Ovary (tissue), 3 donors: Measurements from ENCODE around the gene SLC1A6.

Experiments used
- EP300 ChIP-seq: sonication (generic); formaldehyde crosslinking; IDR thresholded peaks from one replicate; pipeline ENCODE4 v1.6.1; 2017; ENCODE audit warnings: antibody characterized with exemption
- POLR2A ChIP-seq: fragments of 450-650 bp; IDR thresholded peaks from one replicate; pipeline ENCODE4 v1.6.1; 2017; ENCODE audit warnings: antibody characterized with exemption, mild to moderate bottlenecking, moderate library complexity
- TF ChIP-seq, protein P1 (sequence below), 3 donors: fragments of 450-650 bp in 2 of 3; fragments of 200-600 bp in 1 of 3; IDR thresholded peaks; one replicate each; pipeline versions ENCODE4 v1.5.1 to v1.8.0; 2016 to 2022; ENCODE audit warnings: antibody characterized with exemption in 3 of 3, mild to moderate bottlenecking in 1 of 3
- donor health status: DM: no; HTN: no; CAD: no.

DNA sequence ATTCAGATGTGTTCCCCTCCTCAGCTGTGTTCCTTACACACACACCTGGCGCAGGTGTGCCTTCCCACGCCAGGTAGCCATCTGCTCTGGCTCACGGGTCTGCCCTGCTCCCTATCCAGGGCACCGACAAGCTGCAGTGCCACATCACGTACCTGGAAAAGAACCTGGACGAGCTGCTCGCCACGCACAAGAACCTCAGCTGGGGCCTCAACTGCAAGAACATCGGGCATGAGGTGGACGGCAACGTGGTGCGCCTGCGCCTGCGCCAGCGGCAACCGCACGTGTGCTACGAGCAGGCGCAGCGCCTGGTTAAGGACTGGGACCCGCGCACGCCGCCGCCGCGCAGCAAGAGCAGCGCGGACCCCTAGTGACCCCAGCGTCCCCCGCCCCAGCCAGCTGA is 43.1 kb upstream of the SLC1A6 start:
- TF ChIP-seq, protein P1, sequence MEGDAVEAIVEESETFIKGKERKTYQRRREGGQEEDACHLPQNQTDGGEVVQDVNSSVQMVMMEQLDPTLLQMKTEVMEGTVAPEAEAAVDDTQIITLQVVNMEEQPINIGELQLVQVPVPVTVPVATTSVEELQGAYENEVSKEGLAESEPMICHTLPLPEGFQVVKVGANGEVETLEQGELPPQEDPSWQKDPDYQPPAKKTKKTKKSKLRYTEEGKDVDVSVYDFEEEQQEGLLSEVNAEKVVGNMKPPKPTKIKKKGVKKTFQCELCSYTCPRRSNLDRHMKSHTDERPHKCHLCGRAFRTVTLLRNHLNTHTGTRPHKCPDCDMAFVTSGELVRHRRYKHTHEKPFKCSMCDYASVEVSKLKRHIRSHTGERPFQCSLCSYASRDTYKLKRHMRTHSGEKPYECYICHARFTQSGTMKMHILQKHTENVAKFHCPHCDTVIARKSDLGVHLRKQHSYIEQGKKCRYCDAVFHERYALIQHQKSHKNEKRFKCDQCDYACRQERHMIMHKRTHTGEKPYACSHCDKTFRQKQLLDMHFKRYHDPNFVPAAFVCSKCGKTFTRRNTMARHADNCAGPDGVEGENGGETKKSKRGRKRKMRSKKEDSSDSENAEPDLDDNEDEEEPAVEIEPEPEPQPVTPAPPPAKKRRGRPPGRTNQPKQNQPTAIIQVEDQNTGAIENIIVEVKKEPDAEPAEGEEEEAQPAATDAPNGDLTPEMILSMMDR (IDR thresholded peaks at IDR 0.05): no peak
- TF ChIP-seq POLR2A (no peak), EP300 (no peak)
